Testis (tissue), 2 donors: ENCODE results near the gene NAPSA.

Source experiments
- CTCF ChIP-seq, 3 experiments: fragments of 450-650 bp in 2 of 3; fragments of 200-600 bp in 1 of 3; sonication (generic) in 1 of 3; IDR thresholded peaks; one replicate each; pipeline ENCODE4 v1.5.1; 2016 to 2019; ENCODE audit warnings: antibody characterized with exemption in 3 of 3, mild to moderate bottlenecking in 2 of 3, moderate library complexity in 1 of 3
- POLR2A ChIP-seq: fragments of 450-650 bp; IDR thresholded peaks from one replicate; pipeline ENCODE4 v1.6.1; 2017; ENCODE audit warnings: antibody characterized with exemption, mild to moderate bottlenecking, moderate library complexity

DNA sequence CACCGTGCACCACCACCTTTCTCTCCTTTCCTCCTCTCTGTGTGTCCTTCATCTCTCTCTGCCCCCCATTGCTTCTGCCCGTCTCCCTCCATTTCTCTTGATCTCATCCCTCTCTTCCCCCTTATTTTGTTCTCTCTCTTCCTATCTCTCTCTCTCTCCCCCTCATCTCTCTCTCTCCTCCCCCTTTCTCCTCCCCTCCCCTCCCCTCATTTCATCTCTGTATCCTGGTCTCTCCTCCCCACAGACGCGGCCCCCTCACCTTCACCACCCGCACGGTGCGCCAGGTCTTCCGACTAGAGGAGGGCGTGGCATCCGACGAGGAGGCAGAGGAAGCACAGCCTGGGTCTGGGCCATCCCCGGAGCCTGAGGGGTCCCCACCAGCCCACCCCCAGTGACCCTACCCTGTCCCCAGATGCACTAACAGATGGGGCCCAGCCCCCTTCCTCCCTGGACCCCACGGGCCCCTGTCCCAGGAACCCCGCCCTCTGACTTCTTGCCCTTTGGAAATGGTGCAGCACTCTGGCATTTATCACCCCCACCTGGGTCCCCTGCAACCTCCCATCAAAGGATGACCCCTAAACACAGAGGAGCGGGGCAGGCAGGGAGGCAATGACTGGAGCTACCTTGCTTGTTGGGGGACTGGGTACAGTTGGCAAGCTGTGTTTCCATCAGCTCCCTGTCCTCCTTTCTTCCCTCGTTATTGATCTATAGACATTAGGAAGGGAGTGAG lies 55.9 kb downstream of the NAPSA start:
- TF ChIP-seq CTCF (IDR thresholded peaks at IDR 0.05) (no peak), POLR2A (no peak)
